GM19025 (cell line): ENCODE data around the gene UBTD2.
"Not testable (repeated sequence)": the region's sequence is repeated elsewhere in the genome, so short reads cannot be mapped to it uniquely, and the experiment has no call there.

Experiments
- ATAC-seq: cut with Tn5 transposase; IDR thresholded peaks from one replicate; pipeline ENCODE4 v1.9.1; 2021; ENCODE audit warnings: mild to moderate bottlenecking, low read depth, moderate library complexity; ENCODE audit not compliant: unreplicated experiment

UBTD2 gene

GRCh38 chr5:172255444-172255843 lies 28.1 kb downstream of the UBTD2 start:
- no peak for ATAC-seq

- no peak for ATAC-seq
Measured at GRCh38 chr5:172252501-172252900, 31.1 kb downstream of the UBTD2 start.

GRCh38 chr5:172251419-172251818 lies 32.1 kb downstream of the UBTD2 start:
- no peak for ATAC-seq

- no peak for ATAC-seq
Measured at GRCh38 chr5:172248637-172249036, 34.9 kb downstream of the UBTD2 start.

- no peak for ATAC-seq
Measured at GRCh38 chr5:172245703-172246125, 37.9 kb downstream of the UBTD2 start.

- no peak for ATAC-seq
Measured at GRCh38 chr5:172245046-172245445, 38.5 kb downstream of the UBTD2 start.

GRCh38 chr5:172243302-172243701 lies 40.3 kb downstream of the UBTD2 start:
- no peak for ATAC-seq

- no peak for ATAC-seq
Measured at GRCh38 chr5:172238334-172238733, 45.2 kb downstream of the UBTD2 start.

- no peak for ATAC-seq
Measured at GRCh38 chr5:172235827-172236736, 47.5 kb downstream of the UBTD2 start.

- peak; percentile 50 for ATAC-seq
Measured at GRCh38 chr5:172235132-172235780, 48.3 kb downstream of the UBTD2 start.

GRCh38 chr5:172234031-172234430 lies 49.5 kb downstream of the UBTD2 start:
- ATAC-seq = no peak

GRCh38 chr5:172229904-172230303 lies 53.7 kb downstream of the UBTD2 start:
- no peak for ATAC-seq

GRCh38 chr5:172224996-172225395 lies 58.6 kb downstream of the UBTD2 start:
- ATAC-seq = no peak

- ATAC-seq = peak; percentile 74
Measured at GRCh38 chr5:172223901-172224873, 59.4 kb downstream of the UBTD2 start.

- ATAC-seq = no peak
Measured at GRCh38 chr5:172219296-172219695, 64.3 kb downstream of the UBTD2 start.

- no peak for ATAC-seq
Measured at GRCh38 chr5:172216345-172216744, 67.2 kb downstream of the UBTD2 start.

GRCh38 chr5:172213126-172213525 lies 70.4 kb downstream of the UBTD2 start:
- no peak for ATAC-seq

GRCh38 chr5:172211676-172212075 lies 71.9 kb downstream of the UBTD2 start:
- ATAC-seq = no peak

GRCh38 chr5:172209714-172210113 lies 73.8 kb downstream of the UBTD2 start:
- ATAC-seq = no peak

- no peak for ATAC-seq
Measured at GRCh38 chr5:172207511-172207910, 76.1 kb downstream of the UBTD2 start.

GRCh38 chr5:172205984-172206383 lies 77.6 kb downstream of the UBTD2 start:
- not testable (repeated sequence) for ATAC-seq
